Measurements from ENCODE around the gene PACSIN1.

DNA sequence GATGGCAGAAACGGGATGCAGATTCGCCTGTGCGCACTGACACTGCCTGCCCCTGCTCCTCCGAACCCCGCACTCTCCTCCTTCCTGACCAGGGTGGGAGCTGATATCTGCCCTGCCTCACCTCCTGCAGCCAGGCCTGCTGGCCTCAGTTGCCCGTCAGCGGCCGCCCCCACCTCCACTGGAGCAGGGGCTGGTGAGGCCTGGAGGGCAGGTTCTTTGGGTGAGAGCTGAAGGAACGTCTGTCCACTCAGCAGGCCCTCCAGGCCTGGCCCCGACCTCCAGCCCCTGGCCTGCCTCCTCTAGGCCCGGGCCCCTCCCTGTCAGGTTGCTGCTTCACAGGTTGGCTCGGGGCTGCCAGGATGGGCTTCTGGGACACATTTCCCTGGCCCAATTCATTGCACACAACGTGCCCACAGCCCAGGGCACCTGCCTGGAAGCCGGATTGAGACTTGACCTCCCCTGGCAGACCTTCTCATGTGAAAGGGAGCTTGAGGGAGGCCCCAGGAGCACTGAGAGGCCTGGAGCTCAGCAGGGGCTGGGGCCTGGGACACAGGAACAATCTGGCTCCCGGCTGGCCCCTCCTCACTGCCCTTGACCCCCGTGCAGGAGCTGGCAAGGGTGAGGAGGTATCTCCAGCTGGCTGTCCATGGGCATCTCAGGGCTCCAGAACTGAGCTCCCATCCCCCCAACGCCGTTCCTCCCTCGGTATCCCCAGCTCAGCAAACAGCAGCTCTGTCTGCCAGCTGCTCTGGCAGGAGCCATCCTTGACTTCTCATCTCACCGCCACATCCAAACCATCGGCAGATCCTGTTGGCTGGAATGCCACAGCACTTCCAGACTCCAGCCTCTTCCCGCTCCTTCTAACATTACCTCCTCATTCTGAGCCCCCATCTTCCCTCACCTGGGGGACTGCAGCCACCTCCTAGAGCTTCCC, 50.8 kb downstream of the PACSIN1 start:
- TF ChIP-seq, protein P1, sequence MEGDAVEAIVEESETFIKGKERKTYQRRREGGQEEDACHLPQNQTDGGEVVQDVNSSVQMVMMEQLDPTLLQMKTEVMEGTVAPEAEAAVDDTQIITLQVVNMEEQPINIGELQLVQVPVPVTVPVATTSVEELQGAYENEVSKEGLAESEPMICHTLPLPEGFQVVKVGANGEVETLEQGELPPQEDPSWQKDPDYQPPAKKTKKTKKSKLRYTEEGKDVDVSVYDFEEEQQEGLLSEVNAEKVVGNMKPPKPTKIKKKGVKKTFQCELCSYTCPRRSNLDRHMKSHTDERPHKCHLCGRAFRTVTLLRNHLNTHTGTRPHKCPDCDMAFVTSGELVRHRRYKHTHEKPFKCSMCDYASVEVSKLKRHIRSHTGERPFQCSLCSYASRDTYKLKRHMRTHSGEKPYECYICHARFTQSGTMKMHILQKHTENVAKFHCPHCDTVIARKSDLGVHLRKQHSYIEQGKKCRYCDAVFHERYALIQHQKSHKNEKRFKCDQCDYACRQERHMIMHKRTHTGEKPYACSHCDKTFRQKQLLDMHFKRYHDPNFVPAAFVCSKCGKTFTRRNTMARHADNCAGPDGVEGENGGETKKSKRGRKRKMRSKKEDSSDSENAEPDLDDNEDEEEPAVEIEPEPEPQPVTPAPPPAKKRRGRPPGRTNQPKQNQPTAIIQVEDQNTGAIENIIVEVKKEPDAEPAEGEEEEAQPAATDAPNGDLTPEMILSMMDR (IDR thresholded peaks at IDR 0.05), result no peak
- TF ChIP-seq POLR2AphosphoS5 (IDR thresholded peaks at IDR 0.05) (no peak), POLR2A (IDR thresholded peaks at IDR 0.05) (no peak)

Measured in stomach (tissue), 4 donors.